ENCODE results near the gene LIMD2. TPM values are rescaled to one million over a fixed set of nuclear protein-coding genes. Genes with fewer than 3 reads are reported as not detected.
A peak's percentile ranks its signal among the peaks of the same experiment; 100 is the strongest.

Gene LIMD2
- total RNA-seq, 4 donors from 2014 or later = 5.3 to 30.7 (median 12.2) TPM

DNA sequence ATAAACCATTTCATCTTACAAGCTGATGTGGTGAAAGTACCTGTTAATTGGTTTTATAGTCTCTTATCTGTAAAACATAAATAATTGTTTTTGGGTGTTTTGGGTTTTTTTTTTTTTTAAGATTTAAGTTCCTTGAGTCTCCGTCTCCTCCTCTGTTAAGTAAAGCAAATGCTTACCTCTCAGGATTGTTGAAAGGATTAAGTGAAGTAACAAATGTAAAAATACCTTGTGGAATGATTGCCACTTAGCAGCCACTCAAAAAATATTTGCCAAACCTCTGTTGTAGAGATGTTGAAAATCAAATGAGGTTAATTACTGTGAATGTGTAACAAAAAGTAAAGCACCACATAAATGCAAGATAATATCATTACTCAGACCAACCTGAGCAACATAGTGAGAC, 19.2 kb downstream of the LIMD2 start:
- in situ Hi-C loops (cut with MboI; ENCODE audit: low pct_ligation_motif_present in 1 of 4, low pct_unique_long_range_greater_than_20kb in 1 of 4, low sequenced_read_pairs in 3 of 4) = no loop called here
- Histone ChIP-seq H3K36me3 (peaks cover 0 to 22% (median 2%) of the 10 kb centered on the region in 4 donors), H3K4me1 (peaks cover 8 to 32% (median 13%) of the 10 kb centered on the region in 4 donors), H3K27ac (peak overlapping the region in 1 of 4 donors; percentile 34), H3K27me3 (no peaks in the 10 kb centered on the region), H3K9me3 (no peaks in the 10 kb centered on the region), H3K4me3 (no peak overlapping the region)
- 88 to 97% methylated on average over 1 of the region's 1 CpG for WGBS, 2 donors (ENCODE audit: low coverage in 1 of 2)
- TF ChIP-seq, protein P1, sequence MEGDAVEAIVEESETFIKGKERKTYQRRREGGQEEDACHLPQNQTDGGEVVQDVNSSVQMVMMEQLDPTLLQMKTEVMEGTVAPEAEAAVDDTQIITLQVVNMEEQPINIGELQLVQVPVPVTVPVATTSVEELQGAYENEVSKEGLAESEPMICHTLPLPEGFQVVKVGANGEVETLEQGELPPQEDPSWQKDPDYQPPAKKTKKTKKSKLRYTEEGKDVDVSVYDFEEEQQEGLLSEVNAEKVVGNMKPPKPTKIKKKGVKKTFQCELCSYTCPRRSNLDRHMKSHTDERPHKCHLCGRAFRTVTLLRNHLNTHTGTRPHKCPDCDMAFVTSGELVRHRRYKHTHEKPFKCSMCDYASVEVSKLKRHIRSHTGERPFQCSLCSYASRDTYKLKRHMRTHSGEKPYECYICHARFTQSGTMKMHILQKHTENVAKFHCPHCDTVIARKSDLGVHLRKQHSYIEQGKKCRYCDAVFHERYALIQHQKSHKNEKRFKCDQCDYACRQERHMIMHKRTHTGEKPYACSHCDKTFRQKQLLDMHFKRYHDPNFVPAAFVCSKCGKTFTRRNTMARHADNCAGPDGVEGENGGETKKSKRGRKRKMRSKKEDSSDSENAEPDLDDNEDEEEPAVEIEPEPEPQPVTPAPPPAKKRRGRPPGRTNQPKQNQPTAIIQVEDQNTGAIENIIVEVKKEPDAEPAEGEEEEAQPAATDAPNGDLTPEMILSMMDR (IDR thresholded peaks at IDR 0.05) = no peak
- TF ChIP-seq EP300 (IDR thresholded peaks at IDR 0.05; ENCODE audit: low read depth) (no peak), POLR2A (IDR thresholded peaks at IDR 0.05) (no peak), POLR2AphosphoS5 (IDR thresholded peaks at IDR 0.05) (no peak)
- intact Hi-C loops (cut with DNase I; ENCODE audit: low total_unique reads) = no loop called here
- DNase-seq = no peak

DNA sequence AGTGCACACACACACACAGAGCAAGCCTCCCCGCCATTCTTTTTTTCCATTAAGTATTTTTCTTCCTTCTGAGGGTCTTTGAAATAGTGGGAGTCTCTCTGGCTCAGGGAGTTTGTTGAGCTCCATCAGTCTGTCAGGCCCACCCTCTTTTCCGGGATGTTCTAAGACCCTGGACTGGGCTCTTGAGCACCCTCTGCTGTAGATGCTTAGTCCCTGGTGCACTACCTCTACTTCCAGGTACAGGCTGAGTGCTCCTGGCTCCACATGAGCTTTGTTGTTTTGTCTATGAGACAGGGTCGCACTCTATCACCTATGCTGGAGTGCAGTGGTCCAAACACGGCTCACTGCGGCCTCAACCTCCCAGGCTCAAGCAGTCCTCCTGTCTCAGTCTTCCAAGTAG, 20.7 kb downstream of the LIMD2 start:
- Histone ChIP-seq H3K27me3 (no peaks in the 10 kb centered on the region), H3K4me1 (peaks cover 14 to 34% (median 24%) of the 10 kb centered on the region in 4 donors), H3K9me3 (no peaks in the 10 kb centered on the region), H3K27ac (no peak overlapping the region), H3K36me3 (peaks cover 0 to 14% (median 2%) of the 10 kb centered on the region in 4 donors), H3K4me3 (no peak overlapping the region)
- DNase-seq = no peak
- WGBS, 2 donors (ENCODE audit: low coverage in 1 of 2) = 95 to 100% methylated on average over 3 to 5 of the region's 5 CpGs
- intact Hi-C loops (cut with DNase I; ENCODE audit: low total_unique reads) (no loop called here), in situ Hi-C loops (cut with MboI; ENCODE audit: low pct_ligation_motif_present in 1 of 4, low pct_unique_long_range_greater_than_20kb in 1 of 4, low sequenced_read_pairs in 3 of 4) (no loop called here)
- TF ChIP-seq POLR2AphosphoS5 (IDR thresholded peaks at IDR 0.05) = no peak
- no peak for TF ChIP-seq POLR2A (IDR thresholded peaks at IDR 0.05)
- TF ChIP-seq EP300 (IDR thresholded peaks at IDR 0.05; ENCODE audit: low read depth) = no peak
- TF ChIP-seq, protein P1 (IDR thresholded peaks at IDR 0.05) = no peak

DNA sequence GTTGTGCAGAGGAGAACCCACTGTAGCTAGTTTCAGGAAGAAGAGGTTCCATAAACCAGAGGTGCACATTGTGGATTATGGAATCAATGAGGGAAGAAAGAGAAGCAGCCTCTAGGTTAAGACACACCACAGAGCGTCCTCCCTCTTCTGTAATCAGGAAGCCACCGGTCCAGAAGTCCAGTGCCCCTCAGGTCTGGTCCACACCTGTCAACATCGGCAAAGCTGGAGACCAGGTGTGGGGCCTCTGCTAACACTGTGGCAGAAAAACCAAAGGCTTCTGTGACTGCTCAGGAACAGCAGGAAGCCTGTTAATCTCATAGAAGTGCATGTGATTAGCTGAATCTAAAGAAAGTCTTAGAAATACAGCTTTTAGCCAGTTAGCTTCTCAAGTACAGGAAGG, 23.3 kb downstream of the LIMD2 start:
- no peaks in the 10 kb centered on the region for H3K9me3 ChIP-seq
- 38 to 60% methylated on average over 2 to 3 of the region's 3 CpGs for WGBS, 2 donors (ENCODE audit: low coverage in 1 of 2)
- H3K27me3 ChIP-seq = no peaks in the 10 kb centered on the region
- no peak for DNase-seq
- peaks cover 0 to 6% (median 0%) of the 10 kb centered on the region in 4 donors for H3K36me3 ChIP-seq
- H3K4me3 ChIP-seq = no peak overlapping the region
- H3K4me1 ChIP-seq = peaks cover 14 to 30% (median 25%) of the 10 kb centered on the region in 4 donors
- intact Hi-C loops (cut with DNase I; ENCODE audit: low total_unique reads) = no loop called here
- TF ChIP-seq EP300 (IDR thresholded peaks at IDR 0.05; ENCODE audit: low read depth) (no peak), POLR2AphosphoS5 (IDR thresholded peaks at IDR 0.05) (no peak), POLR2A (IDR thresholded peaks at IDR 0.05) (no peak)
- TF ChIP-seq, protein P1 (IDR thresholded peaks at IDR 0.05) = no peak
- in situ Hi-C loops (cut with MboI; ENCODE audit: low pct_ligation_motif_present in 1 of 4, low pct_unique_long_range_greater_than_20kb in 1 of 4, low sequenced_read_pairs in 3 of 4) = no loop called here
- peak overlapping the region; percentile 85 to 88 (median 86) for H3K27ac ChIP-seq

DNA sequence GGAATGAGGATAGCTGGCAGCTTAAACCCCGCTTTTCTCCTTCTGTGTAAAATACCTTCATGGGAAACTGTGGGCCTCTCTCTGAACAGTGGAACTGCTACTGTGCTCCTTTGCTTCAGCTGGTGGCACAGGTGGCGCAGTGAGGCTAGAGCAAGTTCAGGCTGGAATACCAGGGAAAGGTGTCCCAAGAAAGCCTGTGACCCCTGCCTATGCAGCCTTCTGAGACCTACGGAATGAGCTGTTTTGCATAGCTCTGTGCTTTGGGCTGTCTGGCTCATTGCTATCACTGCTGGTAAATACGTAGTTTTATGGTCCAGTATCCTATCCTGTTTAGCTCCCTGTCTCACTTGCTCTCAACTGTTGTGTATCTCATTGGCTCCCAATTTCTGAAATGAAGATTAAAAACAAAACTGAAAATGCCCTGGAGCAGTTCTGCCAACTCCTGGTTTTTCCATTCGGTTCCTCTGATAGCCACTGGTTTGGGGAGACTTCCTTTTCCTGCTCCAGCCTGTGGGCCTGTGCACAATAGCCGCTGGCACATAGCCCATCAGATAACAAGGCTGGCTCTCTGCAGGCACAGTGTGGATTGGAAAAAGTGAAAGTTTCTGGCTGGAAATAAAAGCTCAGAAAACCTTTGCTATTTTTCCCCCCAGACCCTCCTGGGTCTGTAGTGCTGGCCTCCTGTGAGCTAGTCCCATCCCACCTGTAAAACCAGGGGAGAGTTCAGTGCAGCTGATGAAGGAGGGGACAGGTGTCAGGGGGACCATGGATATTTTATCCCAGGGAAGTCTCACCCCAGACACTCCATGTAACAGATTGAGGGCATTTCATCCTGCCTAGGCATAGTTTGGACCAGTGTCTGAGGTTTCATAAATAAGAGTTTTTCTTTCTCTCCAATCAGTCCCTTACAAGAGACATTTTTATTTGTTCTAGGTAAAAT, 24.0 kb downstream of the LIMD2 start:
- in situ Hi-C loops (cut with MboI; ENCODE audit: low pct_ligation_motif_present in 1 of 4, low pct_unique_long_range_greater_than_20kb in 1 of 4, low sequenced_read_pairs in 3 of 4) = no loop called here

More for the DNA sequence above, 24.0 kb downstream of the LIMD2 start:
- H3K4me3 ChIP-seq = peak overlapping the region in 1 of 4 donors; percentile 14
- peak overlapping the region; percentile 85 to 88 (median 86) for H3K27ac ChIP-seq
- no peak for TF ChIP-seq EP300 (IDR thresholded peaks at IDR 0.05; ENCODE audit: low read depth)
- peak; percentile 15 for TF ChIP-seq POLR2A (IDR thresholded peaks at IDR 0.05)
- TF ChIP-seq POLR2AphosphoS5 (IDR thresholded peaks at IDR 0.05) = peak in 2 of 3 donors; percentile 74
- TF ChIP-seq, protein P1 (IDR thresholded peaks at IDR 0.05) = no peak
- peaks cover 0 to 6% (median 0%) of the 10 kb centered on the region in 4 donors for H3K36me3 ChIP-seq
- 42% methylated on average over 2 to 6 of the region's 6 CpGs for WGBS, 2 donors (ENCODE audit: low coverage in 1 of 2)
- peak; percentile 86 for DNase-seq
- intact Hi-C loops (cut with DNase I; ENCODE audit: low total_unique reads) = no loop called here
- H3K4me1 ChIP-seq = peaks cover 14 to 30% (median 25%) of the 10 kb centered on the region in 4 donors
- no peaks in the 10 kb centered on the region for H3K27me3 ChIP-seq
- H3K9me3 ChIP-seq = no peaks in the 10 kb centered on the region

All from transverse colon (tissue), 4 donors.